WTC11 (cell line): ENCODE data around the gene INSC.
A peak's percentile ranks its signal among the peaks of the same experiment; 100 is the strongest.

Source experiments
- CTCF ChIP-seq: fragments of 200-600 bp; IDR thresholded peaks from 2 replicates; pipeline ENCODE4 v1.8.0; 2022; ENCODE audit warnings: antibody characterized with exemption
- IRF2 ChIP-seq: sonication (generic); formaldehyde crosslinking; IDR thresholded peaks from 2 replicates; pipeline ENCODE4 v1.8.0; 2022; ENCODE audit warnings: low read depth, missing genetic modification reagents, borderline replicate concordance
- ZNF138 ChIP-seq: sonication (generic); formaldehyde crosslinking; conservative IDR thresholded peaks from 2 replicates; pipeline ENCODE4 v1.8.1; 2022; ENCODE audit warnings: mild to moderate bottlenecking, moderate library complexity, missing genetic modification reagents
- ZNF317 ChIP-seq: sonication (generic); formaldehyde crosslinking; IDR thresholded peaks from 2 replicates; pipeline ENCODE4 v1.8.1; 2023; ENCODE audit warnings: low read depth, mild to moderate bottlenecking, moderate library complexity, missing genetic modification reagents, borderline replicate concordance

GRCh38 chr11:15276621-15277020, 161.9 kb downstream of the INSC start:
- TF ChIP-seq IRF2 (CRISPR knock-in tag): no peak
- no peak for TF ChIP-seq ZNF138 (CRISPR knock-in tag)
- TF ChIP-seq CTCF: peak; percentile 33; the same call in 1 of the 2 replicates
- no peak for TF ChIP-seq ZNF317 (CRISPR knock-in tag)
